K562 (cell line): ENCODE data around the gene CFAP251. TPM values are rescaled to one million over a fixed set of nuclear protein-coding genes. Genes with fewer than 3 reads are reported as not detected.

Experiments used
- ATF3 ChIP-seq, 2 experiments: fragments of 450-650 bp in 1 of 2; sonication (generic) in 1 of 2; formaldehyde crosslinking in 1 of 2; IDR thresholded peaks in 1 of 2; conservative IDR thresholded peaks in 1 of 2; 2 replicates each; pipeline versions ENCODE4 v1.6.1 to v1.8.1; 2016 to 2023; ENCODE audit warnings: mild to moderate bottlenecking in 2 of 2, moderate library complexity in 2 of 2, inconsistent platforms in 1 of 2, missing genetic modification reagents in 1 of 2
- CC2D1A ChIP-seq: fragments of 450-650 bp; IDR thresholded peaks from 2 replicates; pipeline ENCODE4 v1.6.1; 2017; ENCODE audit warnings: mild to moderate bottlenecking
- CHD4 ChIP-seq: fragments of 200-600 bp; sonication (generic); IDR thresholded peaks from 3 replicates; pipeline ENCODE4 v1.6.1; 2012; ENCODE audit warnings: low read depth, mild to moderate bottlenecking, mixed read lengths, low read length, inconsistent platforms; ENCODE audit not compliant: insufficient read depth, insufficient replicate concordance, poor library complexity, severe bottlenecking
- FOS ChIP-seq: IDR thresholded peaks from 3 replicates; pipeline ENCODE4 v1.6.1; 2011; ENCODE audit not compliant: insufficient read length; ENCODE audit errors: extremely low read depth
- PURB ChIP-seq: sonication (generic); formaldehyde crosslinking; IDR thresholded peaks from 2 replicates; pipeline ENCODE4 v1.9.0; 2021; ENCODE audit warnings: low read depth, mild to moderate bottlenecking, missing genetic modification reagents
- SMARCB1 ChIP-seq: IDR thresholded peaks from 2 replicates; pipeline ENCODE4 v1.6.1; 2011; ENCODE audit warnings: improper control_type of control experiment, low read depth; ENCODE audit not compliant: insufficient read length
- ZBTB40 ChIP-seq, 2 experiments: fragments of 450-650 bp in 1 of 2; sonication (generic) in 1 of 2; formaldehyde crosslinking in 1 of 2; IDR thresholded peaks; 2 replicates each; pipeline versions ENCODE4 v1.7.1 to v1.9.0; 2016 to 2022; ENCODE audit warnings: inconsistent platforms in 1 of 2, mild to moderate bottlenecking in 1 of 2, missing genetic modification reagents in 1 of 2
- ZNF197 ChIP-seq: fragments of 200-800 bp; sonication (Bioruptor generic); IDR thresholded peaks from 2 replicates; pipeline ENCODE4 v1.6.1; 2016; ENCODE audit warnings: low read depth, missing genetic modification characterization, missing compliant biosample characterization
- ZNF75A ChIP-seq: fragments of 450-650 bp; formaldehyde crosslinking; IDR thresholded peaks from 2 replicates; pipeline ENCODE4 v1.4.0; 2020; ENCODE audit warnings: mild to moderate bottlenecking
- polyA plus RNA-seq, 8 experiments: library from polyadenylated mRNA; depleted of rRNA in 4 of 8; stranded (reverse) in 5 of 8; unstranded in 3 of 8; fragments of >200 nt; fragmentation: Nextera tagmentation in 2 of 8; fragmentation: Illumina TruSeq in 1 of 8; extraction: Ambion mirVana in 2 of 8; extraction: Trizol in 1 of 8; gene quantifications; 2 replicates each; pipeline versions ENCODE4 v1.2.1 to v1.2.3, GENCODE V29; 2011 to 2014; ENCODE audit warnings: inconsistent platforms in 1 of 8, missing spikeins in 1 of 8
- total RNA-seq, 7 experiments: library from RNA; depleted of rRNA in 6 of 7; stranded (reverse); fragments of >200 nt in 6 of 7; fragmentation: Illumina TruSeq in 2 of 7; extraction: Trizol in 2 of 7; gene quantifications; 2 replicates each; pipeline versions ENCODE4 v1.2.1 to v1.2.3, GENCODE V29; 2011 to 2021; ENCODE audit warnings: low replicate concordance in 1 of 7
- TF ChIP-seq, protein P1 (sequence below): fragments of 250-450 bp; sonication (Bioruptor Pico); IDR thresholded peaks from 2 replicates; pipeline ENCODE4 v1.5.0; 2021; ENCODE audit warnings: mild to moderate bottlenecking, moderate library complexity

CFAP251 gene
- total and polyA plus RNA-seq, 9 of the 15 experiments (the other 6 are each of a cell fraction or from before 2014, with no cell fraction given), result 16.6 to 31.0 (median 19.1) TPM

DNA sequence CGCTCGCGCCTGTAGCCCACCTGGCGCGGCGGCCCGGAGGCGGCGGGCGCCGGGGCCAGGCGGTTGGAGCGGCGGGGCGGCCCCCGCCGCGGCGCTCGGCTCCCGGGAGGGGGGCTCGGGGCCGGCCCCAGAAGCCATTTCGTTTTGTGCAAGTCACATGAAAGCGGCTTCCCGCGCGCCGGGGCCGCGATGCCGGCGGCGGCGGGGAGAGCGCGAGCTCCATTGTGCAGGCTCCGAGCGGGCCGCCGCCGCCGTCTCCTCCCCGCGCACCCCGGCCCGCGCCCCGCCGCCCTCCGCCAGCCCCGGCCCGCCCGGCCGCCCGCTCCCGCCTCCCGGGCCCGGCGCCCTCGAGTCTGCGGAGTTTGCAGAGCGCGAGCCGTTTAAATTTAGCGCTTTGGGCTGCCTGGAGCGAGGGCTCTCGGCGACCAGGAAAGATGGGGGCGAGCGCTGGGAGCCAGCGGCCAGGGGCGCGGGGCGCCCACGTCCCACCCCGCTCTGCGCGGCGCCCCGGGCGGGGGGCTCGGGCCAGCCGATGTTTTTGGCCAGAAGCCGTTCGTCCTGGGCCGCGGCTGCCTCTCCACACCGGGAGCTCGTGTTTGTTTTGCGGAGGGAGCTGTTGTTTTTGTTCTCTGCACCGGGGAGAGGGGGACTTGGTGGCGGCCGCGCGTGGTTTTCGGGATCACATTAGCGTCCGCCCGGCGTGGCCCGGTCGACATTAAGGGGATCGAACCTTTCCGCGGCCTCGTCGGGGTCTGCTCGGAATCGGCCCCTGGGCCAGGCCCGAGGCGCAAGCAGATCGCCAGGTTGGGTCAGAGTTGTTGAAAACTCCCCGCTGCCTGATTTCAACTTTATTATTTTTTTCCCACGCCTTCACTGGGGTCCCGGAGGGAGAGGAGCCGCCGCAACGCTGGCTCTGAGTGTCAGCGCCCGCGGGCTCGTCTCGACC lies 104.3 kb downstream of the CFAP251 start (continued):
- TF ChIP-seq ZBTB40 (IDR thresholded peaks at IDR 0.05) (peak; percentile 62; the same call in 1 of the 2 replicates), ZBTB40 (CRISPR knock-in tag; IDR thresholded peaks at IDR 0.05) (no peak), CC2D1A (no peak), PURB (CRISPR knock-in tag) (no peak), FOS (no peak), ZNF197 (0 out of 2 replicates have a peak, but pooled peaks have one; percentile 26), ATF3 (IDR thresholded peaks at IDR 0.05) (no peak), ATF3 (CRISPR knock-in tag; conservative IDR thresholded peaks at IDR 0.05) (no peak), CHD4 (peak; percentile 44), ZNF75A (CRISPR knock-in tag) (no peak), SMARCB1 (no peak)
- TF ChIP-seq, protein P1, sequence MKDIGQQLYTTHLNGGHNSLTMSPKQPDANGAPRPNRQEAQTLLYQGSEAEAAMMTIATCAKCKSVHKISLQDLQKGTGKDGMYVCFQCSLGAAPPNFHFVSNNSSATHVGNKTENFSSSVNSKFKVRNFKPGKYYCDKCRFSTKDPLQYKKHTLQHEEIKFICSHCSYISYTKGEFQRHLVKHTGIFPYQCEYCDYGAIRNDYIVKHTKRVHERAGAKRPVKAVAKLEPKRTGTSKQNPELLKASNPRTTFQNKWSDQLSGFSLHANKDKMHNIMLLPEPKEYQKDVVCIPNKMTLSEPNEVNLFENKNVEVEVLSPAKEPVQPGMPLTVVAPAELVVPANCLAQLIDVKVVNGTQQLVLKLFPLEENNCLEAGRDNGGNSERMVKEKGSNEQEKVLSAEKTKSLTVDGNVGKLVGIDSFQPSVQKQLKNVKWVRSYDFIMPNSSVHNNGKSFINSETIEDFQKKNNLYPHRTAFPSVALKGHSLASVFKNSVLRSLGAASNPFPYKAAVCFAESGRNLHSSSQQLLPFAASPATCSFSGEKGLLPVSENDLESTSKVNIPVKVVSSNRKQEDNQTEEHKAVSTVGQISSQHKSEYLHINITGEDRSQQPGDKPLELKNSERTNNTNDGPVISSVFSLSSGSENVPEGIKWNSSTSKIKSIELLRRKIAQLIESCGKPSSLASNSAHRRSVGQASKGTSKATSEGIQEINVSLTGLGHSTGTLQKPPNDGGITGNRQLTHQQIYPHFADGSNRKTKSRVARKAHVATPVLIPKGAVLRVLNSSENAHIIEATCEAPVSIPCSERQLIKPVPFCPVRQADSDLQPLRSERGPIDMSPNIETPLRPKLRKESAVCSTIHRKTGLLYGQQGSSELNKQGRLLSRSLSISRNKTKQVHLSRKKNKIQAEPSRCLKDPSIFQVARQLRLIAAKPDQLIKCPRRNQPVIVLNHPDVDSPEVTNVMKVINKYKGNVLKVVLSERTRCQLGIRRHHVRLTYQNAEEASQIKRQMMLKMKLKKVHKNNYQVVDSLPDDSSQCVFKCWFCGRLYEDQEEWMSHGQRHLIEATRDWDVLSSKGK, result no peak
